Cardiac fibroblast (primary cell): Measurements from ENCODE around the gene WDR64.

Source experiments
- DNase-seq, 2 donors: peaks; one replicate each; pipeline versions ENCODE4 v3.0.0 to v3.0.0-alpha.2; 2010; ENCODE audit warnings: low read depth in 2 of 2
- H3K4me3 ChIP-seq, 2 donors: replicated peaks in 1 of 2; 1 replicate in 1 of 2; 2 replicates in 1 of 2; pipeline ENCODE4 v1.5.1; 2011; ENCODE audit warnings: low read depth in 2 of 2, low read length in 2 of 2, mild to moderate bottlenecking in 2 of 2, moderate library complexity in 1 of 2
- CTCF ChIP-seq: IDR thresholded peaks from one replicate; pipeline ENCODE4 v1.5.1; 2011; ENCODE audit warnings: low read depth, mild to moderate bottlenecking, low read length, inconsistent platforms

WDR64 gene

DNA sequence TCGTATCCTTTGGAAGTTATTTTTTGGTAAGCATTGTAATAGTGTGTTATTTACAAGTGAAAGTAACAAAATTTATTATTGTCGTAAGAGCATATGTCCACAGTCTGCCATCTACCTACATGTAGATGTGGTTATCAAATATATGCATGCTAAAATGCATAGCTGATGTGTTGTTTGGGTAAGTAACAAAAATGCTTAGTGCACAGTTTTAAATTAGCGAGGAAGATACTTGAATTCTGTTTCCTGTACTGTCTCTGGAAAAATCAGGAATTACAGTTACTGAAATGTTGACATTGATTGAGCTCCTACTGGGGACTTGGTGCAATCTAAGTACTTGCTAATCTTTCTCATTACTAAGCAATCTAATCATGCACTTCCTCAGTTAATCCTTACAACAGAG is 14.3 kb downstream of the WDR64 start:
- DNase-seq: no peak
- H3K4me3 ChIP-seq: no peak overlapping the region
- TF ChIP-seq CTCF: no peak

DNA sequence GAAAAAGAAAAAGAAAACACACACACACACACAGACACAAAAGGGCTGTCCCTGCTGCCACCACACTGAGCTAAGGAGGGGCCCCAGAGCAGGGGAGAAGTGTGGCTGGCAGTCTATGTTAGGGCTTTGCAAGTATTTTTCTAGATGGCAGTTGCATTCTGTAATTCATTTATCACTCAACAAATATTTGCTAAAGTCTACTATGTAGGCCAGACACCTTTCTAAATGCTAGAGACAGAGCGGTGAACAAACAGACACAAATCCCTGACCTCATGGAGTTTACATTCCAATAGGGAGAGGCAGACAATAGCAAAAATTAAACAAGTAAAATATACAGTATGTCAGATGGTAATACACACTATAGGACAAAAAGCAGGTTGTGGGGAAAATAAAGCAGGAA is 20.2 kb downstream of the WDR64 start:
- DNase-seq: no peak
- H3K4me3 ChIP-seq: no peak overlapping the region
- no peak for TF ChIP-seq CTCF

GRCh38 chr1:241674805-241675384 is 22.8 kb downstream of the WDR64 start:
- H3K4me3 ChIP-seq: no peak overlapping the region
- DNase-seq: no peak
- TF ChIP-seq CTCF: no peak

GRCh38 chr1:241675983-241676382 is 23.9 kb downstream of the WDR64 start:
- TF ChIP-seq CTCF: no peak
- DNase-seq: no peak
- no peak overlapping the region for H3K4me3 ChIP-seq

GRCh38 chr1:241677201-241677600 is 25.1 kb downstream of the WDR64 start:
- TF ChIP-seq CTCF: no peak
- H3K4me3 ChIP-seq: no peak overlapping the region
- no peak for DNase-seq

DNA sequence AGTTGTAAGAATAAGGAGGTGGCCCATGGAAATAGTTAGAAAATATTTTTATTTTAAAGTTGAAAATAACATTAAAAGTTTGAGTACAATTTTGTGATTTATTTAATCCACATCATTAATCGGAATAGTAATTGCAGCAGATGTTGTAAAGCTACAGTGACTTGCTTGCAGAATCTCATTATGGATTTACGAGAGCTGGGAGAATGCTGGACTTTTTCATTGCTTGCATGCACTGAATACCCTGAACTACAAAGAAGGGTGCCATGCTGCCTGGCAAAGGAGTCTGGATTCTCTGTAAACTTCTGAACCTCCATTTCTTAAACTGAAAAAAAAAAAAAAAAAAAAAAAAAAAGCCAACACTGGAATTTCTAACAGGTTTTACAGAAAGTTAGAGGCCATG is 26.5 kb downstream of the WDR64 start:
- H3K4me3 ChIP-seq: no peak overlapping the region
- TF ChIP-seq CTCF: no peak
- no peak for DNase-seq

- no peak for TF ChIP-seq CTCF
- H3K4me3 ChIP-seq: no peak overlapping the region
These were observed 27.3 kb downstream of the WDR64 start for GRCh38 chr1:241679404-241679803.

More at GRCh38 chr1:241679404-241679803, 27.3 kb downstream of the WDR64 start:
- DNase-seq: no peak
